Osteoblast (primary cell): ENCODE data around the gene POU2F1. TPM values are rescaled to one million over a fixed set of nuclear protein-coding genes. Genes with fewer than 3 reads are reported as not detected.

Source experiments
- DNase-seq: peaks from one replicate; pipeline ENCODE4 v3.0.0; 2011; ENCODE audit warnings: low spot score, mixed read lengths; ENCODE audit not compliant: insufficient read length; ENCODE audit errors: missing footprints
- H2AFZ ChIP-seq: 2 replicates; pipeline ENCODE4 v1.6.0; 2011; ENCODE audit warnings: mild to moderate bottlenecking, low read length
- H3K27ac ChIP-seq: 2 replicates; pipeline ENCODE4 v1.5.1; 2011; ENCODE audit warnings: mild to moderate bottlenecking, low read depth, low read length, moderate library complexity
- H3K27me3 ChIP-seq: 2 replicates; pipeline ENCODE4 v1.6.0; 2012; ENCODE audit warnings: mild to moderate bottlenecking, control low read depth, inconsistent platforms, low read length, moderate library complexity; ENCODE audit not compliant: insufficient read depth
- H3K36me3 ChIP-seq: 2 replicates; pipeline ENCODE4 v1.5.1; 2011; ENCODE audit warnings: mild to moderate bottlenecking, low read length, control low read depth, moderate library complexity; ENCODE audit not compliant: insufficient read depth
- H3K4me1 ChIP-seq: 2 replicates; pipeline ENCODE4 v1.5.1; 2011; ENCODE audit warnings: mild to moderate bottlenecking, low read length, control low read depth, moderate library complexity; ENCODE audit not compliant: insufficient read depth
- H3K4me2 ChIP-seq: 2 replicates; pipeline ENCODE4 v1.6.0; 2011; ENCODE audit warnings: mild to moderate bottlenecking, low read length; ENCODE audit not compliant: insufficient read depth
- H3K4me3 ChIP-seq: fragments of 200-600 bp; sonication (generic); 3 replicates; pipeline ENCODE4 v1.5.1; 2012; ENCODE audit warnings: mild to moderate bottlenecking, low read length, inconsistent platforms; ENCODE audit not compliant: insufficient read depth
- H3K79me2 ChIP-seq: 2 replicates; pipeline ENCODE4 v1.6.0; 2012; ENCODE audit warnings: mild to moderate bottlenecking, low read length, control low read depth, inconsistent platforms; ENCODE audit not compliant: insufficient read depth
- H3K9me3 ChIP-seq: 2 replicates; pipeline ENCODE4 v1.5.1; 2011; ENCODE audit warnings: low read depth, low read length, control low read depth
- H4K20me1 ChIP-seq: 2 replicates; pipeline ENCODE4 v1.6.0; 2012; ENCODE audit warnings: mild to moderate bottlenecking, low read length, control low read depth; ENCODE audit not compliant: insufficient read depth
- total RNA-seq: library from RNA; depleted of rRNA; stranded (reverse); fragments of >200 nt; gene quantifications from 2 replicates; pipeline ENCODE4 v1.2.3, GENCODE V29; 2012
- TF ChIP-seq, protein P1 (sequence below): IDR thresholded peaks from 2 replicates; pipeline ENCODE4 v1.5.1; 2011; ENCODE audit warnings: mild to moderate bottlenecking, low read depth, low read length, moderate library complexity; ENCODE audit errors: extremely low read depth

Gene POU2F1
- total RNA-seq, 1 donor, result 11.6 TPM

DNA sequence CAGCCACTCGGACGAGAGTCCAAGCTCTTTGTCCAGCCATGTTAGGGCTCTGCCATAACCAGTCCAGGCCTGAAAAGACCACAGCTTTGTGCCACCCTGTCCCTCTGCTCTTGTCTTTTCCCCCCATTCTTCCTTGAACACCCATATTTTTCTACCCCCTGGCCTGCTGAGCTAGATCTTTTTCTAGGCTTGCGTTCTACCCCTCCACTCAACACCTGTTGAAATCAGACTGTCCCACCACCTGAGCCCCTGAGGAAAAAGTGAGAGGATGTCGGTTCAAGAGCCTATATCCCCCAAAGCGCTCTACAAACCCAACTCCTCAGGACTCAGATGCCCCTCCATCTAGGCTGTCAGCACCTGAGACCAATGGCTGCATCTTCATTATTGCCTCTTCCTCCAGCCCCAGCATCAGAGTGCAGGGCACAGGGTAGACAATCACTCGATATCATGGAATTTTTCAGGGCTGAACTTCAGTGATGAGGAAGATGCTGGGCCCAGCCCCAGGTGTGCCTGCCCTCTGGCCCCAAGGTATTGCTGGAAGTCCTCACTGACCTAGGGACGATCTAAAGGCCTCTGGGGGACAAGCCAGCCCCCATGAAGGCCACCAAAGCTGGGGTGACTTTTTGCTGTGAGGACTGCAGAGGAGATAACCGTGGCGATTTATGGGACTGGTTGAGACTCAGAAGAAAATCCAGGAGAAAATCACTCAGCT lies 222.3 kb downstream of the POU2F1 start:
- no peaks in the 10 kb centered on the region for H3K9me3 ChIP-seq
- H3K79me2 ChIP-seq, result no peaks in the 10 kb centered on the region
- TF ChIP-seq, protein P1, sequence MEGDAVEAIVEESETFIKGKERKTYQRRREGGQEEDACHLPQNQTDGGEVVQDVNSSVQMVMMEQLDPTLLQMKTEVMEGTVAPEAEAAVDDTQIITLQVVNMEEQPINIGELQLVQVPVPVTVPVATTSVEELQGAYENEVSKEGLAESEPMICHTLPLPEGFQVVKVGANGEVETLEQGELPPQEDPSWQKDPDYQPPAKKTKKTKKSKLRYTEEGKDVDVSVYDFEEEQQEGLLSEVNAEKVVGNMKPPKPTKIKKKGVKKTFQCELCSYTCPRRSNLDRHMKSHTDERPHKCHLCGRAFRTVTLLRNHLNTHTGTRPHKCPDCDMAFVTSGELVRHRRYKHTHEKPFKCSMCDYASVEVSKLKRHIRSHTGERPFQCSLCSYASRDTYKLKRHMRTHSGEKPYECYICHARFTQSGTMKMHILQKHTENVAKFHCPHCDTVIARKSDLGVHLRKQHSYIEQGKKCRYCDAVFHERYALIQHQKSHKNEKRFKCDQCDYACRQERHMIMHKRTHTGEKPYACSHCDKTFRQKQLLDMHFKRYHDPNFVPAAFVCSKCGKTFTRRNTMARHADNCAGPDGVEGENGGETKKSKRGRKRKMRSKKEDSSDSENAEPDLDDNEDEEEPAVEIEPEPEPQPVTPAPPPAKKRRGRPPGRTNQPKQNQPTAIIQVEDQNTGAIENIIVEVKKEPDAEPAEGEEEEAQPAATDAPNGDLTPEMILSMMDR, result no peak
- DNase-seq, result no peak
- no peak overlapping the region for H2AFZ ChIP-seq
- no peak overlapping the region for H3K4me2 ChIP-seq
- no peak overlapping the region for H3K4me3 ChIP-seq
- H3K27me3 ChIP-seq, result peaks cover 16% of the 10 kb centered on the region
- no peak overlapping the region for H3K27ac ChIP-seq
- no peaks in the 10 kb centered on the region for H4K20me1 ChIP-seq
- H3K36me3 ChIP-seq, result no peaks in the 10 kb centered on the region
- no peaks in the 10 kb centered on the region for H3K4me1 ChIP-seq

DNA sequence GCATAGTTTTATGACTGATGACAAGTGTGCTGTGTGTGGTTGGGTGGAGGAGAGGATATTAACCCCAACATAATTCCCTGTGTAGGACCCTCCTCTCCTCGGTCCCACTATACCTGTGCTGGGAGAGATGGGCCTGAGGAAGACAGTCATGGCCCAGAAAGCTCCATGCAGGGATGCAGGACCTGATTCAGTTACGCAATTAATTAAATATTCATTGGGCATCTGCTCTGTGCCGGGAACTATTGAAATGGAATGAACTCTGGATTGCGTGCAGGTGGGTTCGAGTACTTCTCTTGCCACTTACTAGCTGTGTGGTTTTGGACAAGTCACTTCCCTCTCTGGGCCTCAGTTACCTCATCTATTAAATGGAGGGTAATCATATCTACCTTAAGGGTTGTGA lies 223.1 kb downstream of the POU2F1 start:
- Histone ChIP-seq H4K20me1 (no peaks in the 10 kb centered on the region), H3K4me2 (no peak overlapping the region), H3K9me3 (no peaks in the 10 kb centered on the region), H3K4me3 (no peak overlapping the region), H3K4me1 (no peaks in the 10 kb centered on the region), H3K36me3 (no peaks in the 10 kb centered on the region), H3K27me3 (peaks cover 15% of the 10 kb centered on the region), H3K27ac (no peak overlapping the region), H3K79me2 (no peaks in the 10 kb centered on the region), H2AFZ (no peak overlapping the region)
- TF ChIP-seq, protein P1, result no peak
- DNase-seq, result no peak

DNA sequence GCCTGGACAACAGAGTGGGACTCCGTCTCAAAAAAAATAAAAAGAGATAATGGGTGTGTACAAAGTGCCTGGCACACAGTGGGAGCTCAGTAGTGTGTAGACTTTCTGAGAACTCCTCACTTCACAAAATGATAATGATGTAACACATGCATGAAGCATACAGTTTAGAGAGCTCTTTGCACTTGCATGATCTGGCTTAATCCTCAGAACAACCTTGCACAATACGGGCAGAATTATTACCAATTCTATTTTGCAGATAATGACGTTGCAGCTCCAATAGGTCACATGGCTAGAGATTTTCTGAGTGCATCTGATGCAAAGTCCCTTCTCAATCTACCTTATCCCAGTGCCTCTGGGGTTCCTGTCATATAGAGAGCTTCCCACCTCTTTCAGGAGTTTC lies 226.3 kb downstream of the POU2F1 start:
- Histone ChIP-seq H3K27me3 (no peaks in the 10 kb centered on the region), H3K79me2 (no peaks in the 10 kb centered on the region), H3K36me3 (no peaks in the 10 kb centered on the region), H4K20me1 (no peaks in the 10 kb centered on the region), H3K4me2 (no peak overlapping the region), H3K9me3 (no peaks in the 10 kb centered on the region), H3K4me3 (no peak overlapping the region), H3K4me1 (no peaks in the 10 kb centered on the region), H2AFZ (no peak overlapping the region), H3K27ac (no peak overlapping the region)
- TF ChIP-seq, protein P1, result no peak
- DNase-seq, result no peak

DNA sequence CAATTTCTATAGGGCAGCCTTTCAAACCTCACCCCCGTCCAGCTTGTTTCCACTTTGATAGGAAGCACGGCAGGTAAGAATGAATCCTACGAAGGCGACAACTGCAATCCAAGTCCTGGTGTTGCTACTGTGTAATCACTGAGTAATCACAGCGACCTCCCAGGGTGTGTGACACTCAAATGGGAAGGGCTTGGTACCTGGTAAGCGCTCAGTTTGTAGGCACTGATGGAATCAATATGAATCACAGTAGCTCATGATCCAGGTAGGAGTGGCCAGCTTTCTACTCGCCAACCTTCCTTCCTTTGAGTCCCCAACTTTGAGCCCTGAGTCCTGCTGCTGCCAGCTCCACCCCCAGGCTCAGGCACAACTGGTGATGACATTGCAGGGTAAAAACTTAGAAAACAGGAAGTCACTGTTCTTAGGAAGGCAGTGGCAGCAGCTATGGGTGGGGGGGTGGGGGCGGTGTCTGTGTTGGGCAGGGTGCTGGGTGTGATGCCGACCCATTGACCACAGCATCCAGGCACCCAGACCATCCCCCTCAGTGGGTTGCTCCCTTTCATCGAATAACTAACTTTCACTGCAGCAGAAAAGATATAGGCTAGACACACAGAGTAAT lies 226.9 kb downstream of the POU2F1 start:
- Histone ChIP-seq H3K27ac (no peak overlapping the region), H2AFZ (no peak overlapping the region), H3K4me2 (no peak overlapping the region), H3K9me3 (no peaks in the 10 kb centered on the region), H4K20me1 (no peaks in the 10 kb centered on the region), H3K79me2 (no peaks in the 10 kb centered on the region), H3K27me3 (no peaks in the 10 kb centered on the region), H3K36me3 (no peaks in the 10 kb centered on the region), H3K4me3 (no peak overlapping the region), H3K4me1 (no peaks in the 10 kb centered on the region)
- peak; percentile 15 for DNase-seq
- TF ChIP-seq, protein P1, result no peak
